ENCODE results near the gene TBX4. TPM values are rescaled to one million over a fixed set of nuclear protein-coding genes. Genes with fewer than 3 reads are reported as not detected.
A peak's percentile ranks its signal among the peaks of the same experiment; 100 is the strongest.

Gene TBX4
- total RNA-seq, 1 experiment from 2014 or later, result not detected

- Histone ChIP-seq H4K91ac (ENCODE audit: insufficient read length, low read depth, low read length) (no peak overlapping the region), H3K79me2 (ENCODE audit: insufficient read depth, low read length) (no peaks in the 10 kb centered on the region), H4K5ac (ENCODE audit: insufficient read length, low read depth, low read length) (no peak overlapping the region), H3K56ac (ENCODE audit: insufficient read length, low read depth, low read length) (no peak overlapping the region), H3K79me1 (ENCODE audit: insufficient read depth, low read depth, low read length, poor library complexity, severe bottlenecking) (no peaks in the 10 kb centered on the region), H3K23ac (ENCODE audit: insufficient read length, low read depth, low read length) (no peak overlapping the region), H3K9ac (ENCODE audit: extremely low read depth, insufficient read length, low read length) (no peak overlapping the region), H2BK20ac (ENCODE audit: low read depth, low read length, poor library complexity, severe bottlenecking) (no peak overlapping the region), H2BK5ac (ENCODE audit: insufficient read length, low read length) (no peak overlapping the region), H3T11ph (ENCODE audit: low read length) (no peak overlapping the region), H3K18ac (ENCODE audit: insufficient read length, low read depth, low read length) (no peak overlapping the region), H2AFZ (ENCODE audit: low read length) (no peak overlapping the region), H2AK5ac (ENCODE audit: insufficient read length, low read length) (no peak overlapping the region), H4K8ac (replicated peaks; ENCODE audit: insufficient read length, low read depth, low read length) (no peak overlapping the region), H2BK12ac (ENCODE audit: insufficient read length, low read depth, low read length) (no peak overlapping the region), H3K23me2 (ENCODE audit: insufficient read length, low read depth, low read length, poor library complexity, severe bottlenecking) (peaks cover 3% of the 10 kb centered on the region), H4K20me1 (ENCODE audit: control insufficient read depth, insufficient read depth, insufficient read length) (no peaks in the 10 kb centered on the region), H3K9me3 (ENCODE audit: control insufficient read depth, low read depth, low read length) (no peaks in the 10 kb centered on the region), H3K27ac (ENCODE audit: insufficient read length, low read depth, low read length) (no peak overlapping the region), H3K4ac (ENCODE audit: low read depth, low read length) (no peak overlapping the region), H3K4me2 (ENCODE audit: insufficient read depth, insufficient read length, low read length) (no peak overlapping the region), H3K14ac (ENCODE audit: insufficient read depth, low read length) (no peak overlapping the region), H2BK15ac (ENCODE audit: low read depth, low read length) (no peak overlapping the region), H2BK120ac (ENCODE audit: low read depth, low read length, poor library complexity, severe bottlenecking) (no peak overlapping the region), H3K27me3 (ENCODE audit: insufficient read depth, low read length) (no peaks in the 10 kb centered on the region), H3K4me1 (ENCODE audit: insufficient read depth, low read length) (no peaks in the 10 kb centered on the region; the same call in 1 of the 2 replicates)
- Mint-ChIP-seq H3K9me3 (no peaks in the 10 kb centered on the region; a peak in 1 of 5 replicates), H3K27ac (peak overlapping the region in 1 of 3 experiments; percentile 40; a peak in 1 of 7 replicates), H3K27me3 (ENCODE audit: low read depth) (peaks cover 6% of the 10 kb centered on the region), H3K36me3 (ENCODE audit: insufficient read depth in 1 of 3, low read depth in 3 of 3) (no peaks in the 10 kb centered on the region), H3K4me1 (peaks cover 10 to 16% of the 10 kb centered on the region in 2 experiments), H3K4me3 (no peak overlapping the region)
- WGBS (ENCODE audit: extremely low coverage, insufficient read length, low lambda C conversion rate), result no CpG with 5 or more reads among the region's 8 CpGs
- TF ChIP-seq CTCF (conservative IDR thresholded peaks at IDR 0.05), result no peak
- DNase-seq, result peak; percentile 23
Observed at GRCh38 chr17:61482467-61482866, 30.2 kb downstream of the TBX4 start.

Measured in H9 (cell line).